Measurements from ENCODE around the gene PSMB3. TPM values are rescaled to one million over a fixed set of nuclear protein-coding genes. Genes with fewer than 3 reads are reported as not detected.
A peak's percentile ranks its signal among the peaks of the same experiment; 100 is the strongest.

Gene PSMB3
- total and polyA plus RNA-seq, 3 donors from 2014 or later = 111 to 144 (median 113) TPM

DNA sequence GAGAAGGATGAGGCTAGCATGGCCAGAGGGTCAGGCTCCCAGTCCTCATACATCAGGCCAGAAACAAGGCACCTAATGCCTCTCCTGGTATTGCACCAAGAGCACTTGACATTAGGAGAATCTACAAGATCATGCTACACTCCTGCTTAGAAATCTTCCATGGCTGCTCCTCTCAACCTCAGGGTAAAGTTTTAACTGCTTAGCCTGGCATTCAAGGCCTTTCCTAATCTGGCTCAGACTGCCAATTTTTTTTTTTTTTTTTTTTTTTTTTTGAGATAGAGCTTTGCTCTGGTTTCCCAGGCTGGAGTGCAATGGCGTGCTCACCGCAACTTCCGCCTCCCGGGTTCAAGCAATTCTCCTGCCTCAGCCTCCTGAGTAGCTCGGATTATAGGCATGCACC lies 38.6 kb downstream of the PSMB3 start:
- Histone ChIP-seq H3K4me1 (no peaks in the 10 kb centered on the region), H3K36me3 (ENCODE audit: low read depth, missing control alignments) (no peaks in the 10 kb centered on the region), H3K4me3 (no peak overlapping the region), H3K9me3 (no peaks in the 10 kb centered on the region), H3K27ac (no peak overlapping the region), H3K27me3 (no peaks in the 10 kb centered on the region)
- intact Hi-C loops (cut with DNase I; ENCODE audit: low total_unique reads) = no loop called here
- TF ChIP-seq POLR2A (IDR thresholded peaks at IDR 0.05) = no peak
- TF ChIP-seq, protein P1, sequence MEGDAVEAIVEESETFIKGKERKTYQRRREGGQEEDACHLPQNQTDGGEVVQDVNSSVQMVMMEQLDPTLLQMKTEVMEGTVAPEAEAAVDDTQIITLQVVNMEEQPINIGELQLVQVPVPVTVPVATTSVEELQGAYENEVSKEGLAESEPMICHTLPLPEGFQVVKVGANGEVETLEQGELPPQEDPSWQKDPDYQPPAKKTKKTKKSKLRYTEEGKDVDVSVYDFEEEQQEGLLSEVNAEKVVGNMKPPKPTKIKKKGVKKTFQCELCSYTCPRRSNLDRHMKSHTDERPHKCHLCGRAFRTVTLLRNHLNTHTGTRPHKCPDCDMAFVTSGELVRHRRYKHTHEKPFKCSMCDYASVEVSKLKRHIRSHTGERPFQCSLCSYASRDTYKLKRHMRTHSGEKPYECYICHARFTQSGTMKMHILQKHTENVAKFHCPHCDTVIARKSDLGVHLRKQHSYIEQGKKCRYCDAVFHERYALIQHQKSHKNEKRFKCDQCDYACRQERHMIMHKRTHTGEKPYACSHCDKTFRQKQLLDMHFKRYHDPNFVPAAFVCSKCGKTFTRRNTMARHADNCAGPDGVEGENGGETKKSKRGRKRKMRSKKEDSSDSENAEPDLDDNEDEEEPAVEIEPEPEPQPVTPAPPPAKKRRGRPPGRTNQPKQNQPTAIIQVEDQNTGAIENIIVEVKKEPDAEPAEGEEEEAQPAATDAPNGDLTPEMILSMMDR (IDR thresholded peaks at IDR 0.05) = no peak
- WGBS, 2 donors = 88 to 93% methylated on average over 4 to 5 of the region's 5 CpGs
- no peak for DNase-seq

DNA sequence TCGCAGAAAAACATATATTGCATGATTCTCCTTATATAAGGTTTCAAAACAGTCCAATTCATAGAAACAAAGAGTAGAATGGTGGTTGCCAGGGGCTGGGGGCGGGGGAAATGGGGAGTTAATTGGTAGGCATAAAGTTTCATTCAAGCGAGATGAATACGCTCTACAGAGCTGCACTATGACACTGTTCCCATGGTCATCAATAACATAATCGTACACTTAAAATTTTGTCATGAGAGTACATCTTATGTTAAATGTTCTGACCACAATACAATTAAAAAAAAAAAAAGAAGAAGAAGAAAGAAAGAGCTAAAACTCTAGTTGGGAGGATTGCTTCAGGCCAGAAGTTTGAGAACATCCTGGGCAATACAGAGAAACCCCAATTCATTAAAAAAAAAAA lies 41.7 kb downstream of the PSMB3 start:
- TF ChIP-seq, protein P1 (IDR thresholded peaks at IDR 0.05) = no peak
- no peak for TF ChIP-seq POLR2A (IDR thresholded peaks at IDR 0.05)
- no peak overlapping the region for H3K4me3 ChIP-seq
- H3K27ac ChIP-seq = no peak overlapping the region
- H3K9me3 ChIP-seq = no peaks in the 10 kb centered on the region
- peaks cover 21% of the 10 kb centered on the region for H3K4me1 ChIP-seq
- WGBS, 2 donors = 96 to 97% methylated on average over 5 of the region's 5 CpGs
- no peaks in the 10 kb centered on the region for H3K36me3 ChIP-seq (ENCODE audit: low read depth, missing control alignments)
- no peak for DNase-seq
- intact Hi-C loops (cut with DNase I; ENCODE audit: low total_unique reads) = no loop called here
- H3K27me3 ChIP-seq = no peaks in the 10 kb centered on the region

DNA sequence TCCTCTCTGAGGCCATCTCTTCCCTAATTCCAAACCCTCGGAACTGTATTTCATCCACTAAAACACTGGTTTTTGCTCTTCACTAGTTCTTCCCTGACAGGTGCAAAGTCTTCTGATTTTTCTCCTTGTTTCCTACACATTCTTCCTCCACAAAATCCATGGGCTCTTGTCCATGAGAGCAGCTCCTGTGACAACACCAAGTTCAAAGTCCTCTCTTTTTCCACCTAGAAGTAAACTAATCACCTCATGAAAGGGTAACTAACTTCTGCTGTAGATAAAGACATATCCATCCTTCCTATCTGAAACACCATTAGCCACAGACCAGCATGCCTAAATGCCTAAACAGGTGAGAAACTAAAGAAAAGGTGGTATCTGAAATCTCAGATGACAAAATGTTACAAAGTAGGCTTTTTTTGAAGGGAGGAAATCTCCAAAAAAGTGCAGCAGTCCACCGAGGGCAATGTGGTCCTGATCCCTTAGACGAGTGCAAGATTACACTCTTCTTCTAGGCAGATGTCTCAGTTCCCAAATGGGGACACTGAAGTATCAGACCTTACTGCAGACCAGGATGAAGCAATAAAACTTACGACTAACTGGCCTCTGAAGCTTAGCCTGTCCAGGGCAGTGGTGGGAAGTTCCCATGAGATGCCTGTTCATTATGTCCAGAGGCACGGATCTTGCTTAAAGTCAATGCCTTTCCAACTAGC lies 44.1 kb downstream of the PSMB3 start:
- peaks cover 21% of the 10 kb centered on the region for H3K4me1 ChIP-seq
- no peak for DNase-seq
- no peak overlapping the region for H3K4me3 ChIP-seq
- no peaks in the 10 kb centered on the region for H3K27me3 ChIP-seq
- TF ChIP-seq, protein P1 (IDR thresholded peaks at IDR 0.05) = no peak
- no peak for TF ChIP-seq POLR2A (IDR thresholded peaks at IDR 0.05)
- intact Hi-C loops (cut with DNase I; ENCODE audit: low total_unique reads) = no loop called here
- WGBS, 2 donors = 60 to 68% methylated on average over 5 of the region's 5 CpGs
- H3K9me3 ChIP-seq = no peaks in the 10 kb centered on the region
- no peaks in the 10 kb centered on the region for H3K36me3 ChIP-seq (ENCODE audit: low read depth, missing control alignments)
- no peak overlapping the region for H3K27ac ChIP-seq

DNA sequence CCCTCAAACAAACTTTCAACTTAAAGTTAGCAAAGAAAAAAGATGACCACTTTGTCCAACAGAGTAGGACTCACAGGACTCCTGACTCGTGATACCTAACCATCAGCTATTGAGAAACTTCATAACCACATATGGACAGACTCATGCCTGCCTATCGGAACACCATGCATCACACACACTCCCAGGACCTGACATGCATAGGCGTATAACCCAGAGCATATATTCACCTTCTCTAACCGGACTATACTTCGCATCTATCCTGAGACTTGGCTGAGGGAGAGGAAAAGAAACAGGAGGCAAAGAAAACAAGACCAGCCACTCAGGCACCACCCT lies 44.6 kb downstream of the PSMB3 start:
- no peak for DNase-seq
- no peaks in the 10 kb centered on the region for H3K27me3 ChIP-seq
- H3K36me3 ChIP-seq (ENCODE audit: low read depth, missing control alignments) = no peaks in the 10 kb centered on the region
- no peak overlapping the region for H3K27ac ChIP-seq
- H3K9me3 ChIP-seq = no peaks in the 10 kb centered on the region
- intact Hi-C loops (cut with DNase I; ENCODE audit: low total_unique reads) = no loop called here
- TF ChIP-seq, protein P1 (IDR thresholded peaks at IDR 0.05) = no peak
- no peak for TF ChIP-seq POLR2A (IDR thresholded peaks at IDR 0.05)
- peaks cover 21% of the 10 kb centered on the region for H3K4me1 ChIP-seq
- no peak overlapping the region for H3K4me3 ChIP-seq
- 83 to 84% methylated on average over 5 of the region's 5 CpGs for WGBS, 2 donors

DNA sequence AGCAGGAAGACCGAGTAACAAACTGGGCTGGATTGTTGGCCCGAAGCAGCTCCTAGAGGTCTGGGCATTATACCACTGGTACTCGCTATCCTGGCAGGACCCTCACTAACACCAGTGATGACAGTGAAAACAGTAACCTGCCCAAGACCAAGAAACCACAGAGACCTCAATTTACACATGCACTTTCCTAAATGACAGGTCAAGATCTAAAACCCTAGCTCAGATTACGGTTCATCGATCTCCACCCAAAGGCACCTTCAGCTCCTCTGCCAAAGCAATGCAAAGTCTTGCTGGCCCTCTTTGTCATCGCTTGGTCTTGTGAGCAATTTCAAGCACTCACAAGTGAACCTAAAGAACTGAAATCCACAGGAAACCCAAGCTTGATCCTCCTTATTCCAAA lies 45.3 kb downstream of the PSMB3 start:
- TF ChIP-seq POLR2A (IDR thresholded peaks at IDR 0.05) = no peak
- TF ChIP-seq, protein P1 (IDR thresholded peaks at IDR 0.05) = no peak
- Histone ChIP-seq H3K4me3 (no peak overlapping the region), H3K27me3 (no peaks in the 10 kb centered on the region), H3K9me3 (no peaks in the 10 kb centered on the region), H3K36me3 (ENCODE audit: low read depth, missing control alignments) (no peaks in the 10 kb centered on the region), H3K4me1 (peaks cover 21% of the 10 kb centered on the region), H3K27ac (peak overlapping the region in 1 of 2 donors; percentile 100)
- intact Hi-C loops (cut with DNase I; ENCODE audit: low total_unique reads) = no loop called here
- DNase-seq = no peak
- WGBS, 2 donors = 75 to 76% methylated on average over 5 to 6 of the region's 6 CpGs
